Erythroblast (primary cell): Measurements from ENCODE around the gene CACNA2D2.
A peak's percentile ranks its signal among the peaks of the same experiment; 100 is the strongest.

ENCODE experiments used
- DNase-seq, 2 experiments: peaks; one replicate each; lab custom pipeline; 2025; lab: John Stamatoyannopoulos, UW
- GATA1 ChIP-seq: IDR thresholded peaks from 2 replicates; pipeline ENCODE4 v1.6.1; 2011; ENCODE audit warnings: low read depth, mild to moderate bottlenecking, control low read depth, low read length, moderate library complexity
- POLR2A ChIP-seq: IDR thresholded peaks from 2 replicates; pipeline ENCODE4 v1.6.1; 2011; ENCODE audit warnings: mild to moderate bottlenecking, low read length

Gene CACNA2D2

GRCh38 chr3:50428007-50428633 lies 75.3 kb downstream of the CACNA2D2 start:
- peak; percentile 5 to 10 for DNase-seq
- TF ChIP-seq GATA1 (no peak), POLR2A (no peak)

- DNase-seq = no peak
- TF ChIP-seq GATA1 (no peak), POLR2A (no peak)
Measured at GRCh38 chr3:50427217-50427616, 76.2 kb downstream of the CACNA2D2 start.

GRCh38 chr3:50425911-50426310 lies 77.5 kb downstream of the CACNA2D2 start:
- TF ChIP-seq GATA1 (no peak), POLR2A (no peak)
- DNase-seq = no peak

GRCh38 chr3:50423543-50423942 lies 79.9 kb downstream of the CACNA2D2 start:
- no peak for TF ChIP-seq POLR2A
- no peak for TF ChIP-seq GATA1
- DNase-seq = no peak

GRCh38 chr3:50422153-50422552 lies 81.3 kb downstream of the CACNA2D2 start:
- TF ChIP-seq GATA1 (no peak), POLR2A (no peak)
- DNase-seq = no peak

GRCh38 chr3:50419595-50420370 lies 83.7 kb downstream of the CACNA2D2 start:
- DNase-seq = no peak
- no peak for TF ChIP-seq POLR2A
- no peak for TF ChIP-seq GATA1

GRCh38 chr3:50418850-50419249 lies 84.6 kb downstream of the CACNA2D2 start:
- no peak for TF ChIP-seq POLR2A
- no peak for TF ChIP-seq GATA1
- DNase-seq = no peak

GRCh38 chr3:50417637-50418033 lies 85.8 kb downstream of the CACNA2D2 start:
- DNase-seq = no peak
- TF ChIP-seq GATA1 = no peak
- no peak for TF ChIP-seq POLR2A

- TF ChIP-seq POLR2A (no peak), GATA1 (no peak)
- DNase-seq = no peak
Measured at GRCh38 chr3:50416736-50417636, 86.4 kb downstream of the CACNA2D2 start.

GRCh38 chr3:50415816-50416215 lies 87.6 kb downstream of the CACNA2D2 start:
- DNase-seq = no peak
- TF ChIP-seq GATA1 (no peak), POLR2A (no peak)

- TF ChIP-seq GATA1 = no peak
- TF ChIP-seq POLR2A = no peak
- peak in 1 of 2 experiments; percentile 9 for DNase-seq
Measured at GRCh38 chr3:50415061-50415460, 88.4 kb downstream of the CACNA2D2 start.

GRCh38 chr3:50414616-50415015 lies 88.8 kb downstream of the CACNA2D2 start:
- no peak for DNase-seq
- TF ChIP-seq POLR2A = no peak
- TF ChIP-seq GATA1 = no peak

GRCh38 chr3:50412231-50412754 lies 91.1 kb downstream of the CACNA2D2 start:
- DNase-seq = no peak
- TF ChIP-seq GATA1 = no peak
- no peak for TF ChIP-seq POLR2A

- TF ChIP-seq POLR2A (no peak), GATA1 (no peak)
- no peak for DNase-seq
Measured at GRCh38 chr3:50411229-50411628, 92.2 kb downstream of the CACNA2D2 start.
